ACC112 (cell line): ENCODE data around the gene SH3PXD2A.
A peak's percentile ranks its signal among the peaks of the same experiment; 100 is the strongest.

Source experiments
- H2AFZ ChIP-seq: fragments of 200-600 bp; sonication (generic); one replicate; pipeline ENCODE4 v1.6.0; 2017; ENCODE audit warnings: antibody characterized with exemption, low read length; ENCODE audit not compliant: unreplicated experiment
- H3K27ac ChIP-seq: fragments of 200-600 bp; sonication (generic); 2 replicates; pipeline ENCODE4 v1.5.1; 2014; ENCODE audit warnings: low read depth, mild to moderate bottlenecking, antibody characterized with exemption, low read length, moderate library complexity
- H3K27me3 ChIP-seq: fragments of 200-600 bp; sonication (generic); 2 replicates; pipeline ENCODE4 v1.6.1; 2014; ENCODE audit warnings: mild to moderate bottlenecking, antibody characterized with exemption, low read length, moderate library complexity, mixed read lengths; ENCODE audit not compliant: insufficient read depth
- H3K36me3 ChIP-seq: fragments of 200-600 bp; sonication (generic); 2 replicates; pipeline ENCODE4 v1.6.1; 2016; ENCODE audit warnings: mild to moderate bottlenecking, antibody characterized with exemption, low read length, moderate library complexity, mixed read lengths; ENCODE audit not compliant: insufficient read depth
- H3K4me1 ChIP-seq: fragments of 200-600 bp; sonication (generic); one replicate; pipeline ENCODE4 v1.6.1; 2016; ENCODE audit warnings: low read length, mixed read lengths; ENCODE audit not compliant: insufficient read depth, unreplicated experiment, control insufficient read depth
- H3K4me3 ChIP-seq: fragments of 200-600 bp; sonication (generic); 2 replicates; pipeline ENCODE4 v1.5.1; 2014; ENCODE audit warnings: mild to moderate bottlenecking, low read depth, low read length
- H3K79me2 ChIP-seq: fragments of 200-600 bp; sonication (generic); one replicate; pipeline ENCODE4 v1.6.0; 2016; ENCODE audit warnings: low read length; ENCODE audit not compliant: control insufficient read depth, unreplicated experiment, insufficient read depth

Gene SH3PXD2A

GRCh38 chr10:103652599-103653281, 202.6 kb downstream of the SH3PXD2A start:
- peaks cover 34% of the 10 kb centered on the region for H3K4me1 ChIP-seq
- H3K27ac ChIP-seq, result no peak overlapping the region
- peaks cover 10% of the 10 kb centered on the region; the same call in 1 of the 2 replicates for H3K36me3 ChIP-seq
- no peak overlapping the region for H2AFZ ChIP-seq
- peaks cover 59% of the 10 kb centered on the region for H3K79me2 ChIP-seq
- no peaks in the 10 kb centered on the region for H3K27me3 ChIP-seq
- no peak overlapping the region for H3K4me3 ChIP-seq

- no peak overlapping the region for H3K27ac ChIP-seq
- H3K4me1 ChIP-seq, result peaks cover 35% of the 10 kb centered on the region
- H3K4me3 ChIP-seq, result no peak overlapping the region
- H2AFZ ChIP-seq, result no peak overlapping the region
- peaks cover 55% of the 10 kb centered on the region for H3K79me2 ChIP-seq
- no peaks in the 10 kb centered on the region for H3K27me3 ChIP-seq
- H3K36me3 ChIP-seq, result peaks cover 2% of the 10 kb centered on the region; the same call in 1 of the 2 replicates
Measured at GRCh38 chr10:103651783-103652476, 203.4 kb downstream of the SH3PXD2A start.

GRCh38 chr10:103651333-103651732, 204.0 kb downstream of the SH3PXD2A start:
- H3K4me3 ChIP-seq, result no peak overlapping the region
- no peaks in the 10 kb centered on the region for H3K36me3 ChIP-seq
- H3K79me2 ChIP-seq, result peaks cover 54% of the 10 kb centered on the region
- no peaks in the 10 kb centered on the region for H3K27me3 ChIP-seq
- H3K4me1 ChIP-seq, result peaks cover 41% of the 10 kb centered on the region
- no peak overlapping the region for H3K27ac ChIP-seq
- no peak overlapping the region for H2AFZ ChIP-seq

- Histone ChIP-seq H3K4me3 (0 out of 2 replicates have a peak overlapping the region, but pooled peaks have one; percentile 12), H3K27me3 (no peaks in the 10 kb centered on the region), H3K79me2 (peaks cover 47% of the 10 kb centered on the region), H3K4me1 (peaks cover 56% of the 10 kb centered on the region), H3K36me3 (no peaks in the 10 kb centered on the region), H3K27ac (peak overlapping the region; percentile 47; the same call in 1 of the 2 replicates), H2AFZ (no peak overlapping the region)
Measured at GRCh38 chr10:103649654-103650423, 205.5 kb downstream of the SH3PXD2A start.

- Histone ChIP-seq H3K79me2 (peaks cover 43% of the 10 kb centered on the region), H2AFZ (no peak overlapping the region), H3K27me3 (no peaks in the 10 kb centered on the region), H3K27ac (peak overlapping the region; percentile 47; the same call in 1 of the 2 replicates), H3K4me1 (peaks cover 61% of the 10 kb centered on the region), H3K36me3 (no peaks in the 10 kb centered on the region), H3K4me3 (peak overlapping the region; percentile 12; the same call in 1 of the 2 replicates)
Measured at GRCh38 chr10:103648636-103649532, 206.5 kb downstream of the SH3PXD2A start.

- no peak overlapping the region for H2AFZ ChIP-seq
- peaks cover 60% of the 10 kb centered on the region for H3K4me1 ChIP-seq
- H3K79me2 ChIP-seq, result peaks cover 40% of the 10 kb centered on the region
- peak overlapping the region; percentile 7; the same call in 1 of the 2 replicates for H3K27ac ChIP-seq
- no peak overlapping the region for H3K4me3 ChIP-seq
- H3K36me3 ChIP-seq, result no peaks in the 10 kb centered on the region
- H3K27me3 ChIP-seq, result no peaks in the 10 kb centered on the region
Measured at GRCh38 chr10:103648251-103648635, 207.1 kb downstream of the SH3PXD2A start.

GRCh38 chr10:103646304-103646703, 209.1 kb downstream of the SH3PXD2A start:
- no peaks in the 10 kb centered on the region for H3K27me3 ChIP-seq
- H2AFZ ChIP-seq, result no peak overlapping the region
- no peak overlapping the region for H3K4me3 ChIP-seq
- peak overlapping the region; percentile 74 for H3K27ac ChIP-seq
- peaks cover 47% of the 10 kb centered on the region for H3K4me1 ChIP-seq
- H3K79me2 ChIP-seq, result peaks cover 36% of the 10 kb centered on the region
- H3K36me3 ChIP-seq, result no peaks in the 10 kb centered on the region

GRCh38 chr10:103645141-103646054, 210.0 kb downstream of the SH3PXD2A start:
- Histone ChIP-seq H2AFZ (no peak overlapping the region), H3K4me1 (peaks cover 47% of the 10 kb centered on the region), H3K27me3 (no peaks in the 10 kb centered on the region), H3K27ac (peak overlapping the region; percentile 74), H3K79me2 (peaks cover 30% of the 10 kb centered on the region), H3K4me3 (no peak overlapping the region), H3K36me3 (no peaks in the 10 kb centered on the region)

GRCh38 chr10:103643381-103643780, 212.0 kb downstream of the SH3PXD2A start:
- no peak overlapping the region for H2AFZ ChIP-seq
- H3K4me1 ChIP-seq, result peaks cover 38% of the 10 kb centered on the region
- no peaks in the 10 kb centered on the region for H3K27me3 ChIP-seq
- no peaks in the 10 kb centered on the region for H3K36me3 ChIP-seq
- no peak overlapping the region for H3K4me3 ChIP-seq
- peaks cover 20% of the 10 kb centered on the region for H3K79me2 ChIP-seq
- no peak overlapping the region for H3K27ac ChIP-seq
